Measurements from ENCODE around the gene ZNF609. TPM values are rescaled to one million over a fixed set of nuclear protein-coding genes. Genes with fewer than 3 reads are reported as not detected.

ZNF609 gene
- total RNA-seq, 1 experiment from 2014 or later, result 31.0 TPM

GRCh38 chr15:64562003-64562640, 101.7 kb downstream of the ZNF609 start:
- ChIA-PET CTCF (no interaction called here), RAD21 (ENCODE audit: low non-redundant PET in 1 of 2, low total read pairs in 2 of 2, uncharacterized antibody in 2 of 2, unreplicated experiment in 2 of 2) (no interaction called here), POLR2A (no interaction called here)
- H4K20me1 ChIP-seq (ENCODE audit: insufficient read depth), result peaks cover 6% of the 10 kb centered on the region; the same call in 1 of the 2 replicates
- TF ChIP-seq ZNF274 (IDR thresholded peaks at IDR 0.05; ENCODE audit: low read depth, low read length), result no peak
- no peak for TF ChIP-seq FOSL1 (IDR thresholded peaks at IDR 0.05; ENCODE audit: low read depth)
- TF ChIP-seq ZFX (IDR thresholded peaks at IDR 0.05), result no peak
- TF ChIP-seq EGR1 (IDR thresholded peaks at IDR 0.05; ENCODE audit: low read depth), result no peak
- no peak overlapping the region for H3K4me3 ChIP-seq (replicated peaks in 1 of 2; ENCODE audit: low read depth in 1 of 2, low read length in 2 of 2)
- H3K9me3 ChIP-seq (ENCODE audit: control insufficient read depth in 1 of 2, insufficient read depth in 1 of 2, low read depth in 1 of 2, low read length in 2 of 2), result no peaks in the 10 kb centered on the region
- H3K27me3 ChIP-seq (ENCODE audit: insufficient read depth, low read length), result no peaks in the 10 kb centered on the region
- intact Hi-C loops (cut with micrococcal nuclease), result no loop called here
- H3K4me2 ChIP-seq (ENCODE audit: low read length), result no peak overlapping the region
- no peak for ATAC-seq
- no peaks in the 10 kb centered on the region for H3K9me2 ChIP-seq (ENCODE audit: insufficient read depth)
- H3K4me1 ChIP-seq (ENCODE audit: control insufficient read depth in 1 of 2, insufficient read depth in 2 of 2, low read length in 2 of 2), result peaks cover 14 to 15% of the 10 kb centered on the region in 2 experiments
- no peak overlapping the region for H3K27ac ChIP-seq (ENCODE audit: low read depth, low read length)
- no peak overlapping the region for H3K9ac ChIP-seq (ENCODE audit: low read length)
- BruUV-seq (replicated peaks), result no TSS peak
- no peaks in the 10 kb centered on the region for H3K36me3 ChIP-seq (ENCODE audit: control insufficient read depth in 1 of 2, insufficient read depth in 2 of 2, low read length in 2 of 2)
- H3K79me2 ChIP-seq (ENCODE audit: insufficient read depth, low read length), result peaks cover 60% of the 10 kb centered on the region
- no peak overlapping the region for H2AFZ ChIP-seq (ENCODE audit: low read depth, low read length, poor library complexity, severe bottlenecking)
- no peak for DNase-seq (ENCODE audit: low read depth, low spot score)

- RAD21 ChIA-PET (ENCODE audit: low non-redundant PET in 1 of 2, low total read pairs in 2 of 2, uncharacterized antibody in 2 of 2, unreplicated experiment in 2 of 2), result no interaction called here
- Histone ChIP-seq H3K4me3 (replicated peaks in 1 of 2; ENCODE audit: low read depth in 1 of 2, low read length in 2 of 2) (no peak overlapping the region), H2AFZ (ENCODE audit: low read depth, low read length, poor library complexity, severe bottlenecking) (no peak overlapping the region), H4K20me1 (ENCODE audit: insufficient read depth) (peaks cover 6% of the 10 kb centered on the region; the same call in 1 of the 2 replicates), H3K27me3 (ENCODE audit: insufficient read depth, low read length) (no peaks in the 10 kb centered on the region), H3K79me2 (ENCODE audit: insufficient read depth, low read length) (peaks cover 63% of the 10 kb centered on the region), H3K9me3 (ENCODE audit: control insufficient read depth in 1 of 2, insufficient read depth in 1 of 2, low read depth in 1 of 2, low read length in 2 of 2) (no peaks in the 10 kb centered on the region), H3K4me2 (ENCODE audit: low read length) (peak overlapping the region; percentile 13), H3K4me1 (ENCODE audit: control insufficient read depth in 1 of 2, insufficient read depth in 2 of 2, low read length in 2 of 2) (peaks cover 13 to 14% of the 10 kb centered on the region in 2 experiments), H3K36me3 (ENCODE audit: control insufficient read depth in 1 of 2, insufficient read depth in 2 of 2, low read length in 2 of 2) (no peaks in the 10 kb centered on the region), H3K9ac (ENCODE audit: low read length) (no peak overlapping the region), H3K9me2 (ENCODE audit: insufficient read depth) (no peaks in the 10 kb centered on the region), H3K27ac (ENCODE audit: low read depth, low read length) (no peak overlapping the region)
- DNase-seq (ENCODE audit: low read depth, low spot score), result no peak
- intact Hi-C loops (cut with micrococcal nuclease), result no loop called here
- POLR2A ChIA-PET, result no interaction called here
- ATAC-seq, result no peak
- no peak for TF ChIP-seq RAD21 (IDR thresholded peaks at IDR 0.05; ENCODE audit: low read depth)
- TF ChIP-seq REST (IDR thresholded peaks at IDR 0.05; ENCODE audit: low read depth), result no peak
- CTCF ChIA-PET, result no interaction called here
- BruUV-seq (replicated peaks), result no TSS peak
Observed at GRCh38 chr15:64566102-64566501, 105.7 kb downstream of the ZNF609 start.
